ENCODE data around the gene MAOA.
A peak's percentile ranks its signal among the peaks of the same experiment; 100 is the strongest.
"Not testable (repeated sequence)": the region's sequence is repeated elsewhere in the genome, so short reads cannot be mapped to it uniquely, and the experiment has no call there.

Gene MAOA

GRCh38 chrX:43656005-43656494, at the start of gene MAOA:
Gene MAOA (plus strand): TSS chrX:43656299. CDS start chrX:43656342, 43 bp downstream.
- POLR2A ChIA-PET (ENCODE audit: low non-redundant PET) = no interaction called here

GRCh38 chrX:43612400-43612799, 43.7 kb upstream of the MAOA start:
- TF ChIP-seq CTCF (conservative IDR thresholded peaks at IDR 0.05; ENCODE audit: low read depth) = no peak
- CTCF ChIA-PET = no interaction called here
- POLR2A ChIA-PET (ENCODE audit: low non-redundant PET) = no interaction called here
- no peak overlapping the region for H3K27ac ChIP-seq
- DNase-seq (ENCODE audit: low spot score) = no peak

More at GRCh38 chrX:43656005-43656494, at the start of gene MAOA:
- H3K27ac ChIP-seq = peak within 1 kb of the TSS; percentile 78
- CTCF ChIA-PET = interaction anchor here (0.7 kb wide), 1 partner anchor 96 kb away, joined by 3 read pairs; no protein-coding TSS in a partner anchor
- peak; percentile 38 for DNase-seq (ENCODE audit: low spot score)
- TF ChIP-seq CTCF (conservative IDR thresholded peaks at IDR 0.05; ENCODE audit: low read depth) = no peak

- DNase-seq (ENCODE audit: low spot score) = no peak
- CTCF ChIA-PET = interaction anchor here (0.6 kb wide), 1 partner anchor 130 kb away, joined by 3 read pairs; no protein-coding TSS in a partner anchor
- POLR2A ChIA-PET (ENCODE audit: low non-redundant PET) = no interaction called here
- H3K27ac ChIP-seq = no peak overlapping the region
- TF ChIP-seq CTCF (conservative IDR thresholded peaks at IDR 0.05; ENCODE audit: low read depth) = no peak
These were observed 40.4 kb upstream of the MAOA start for GRCh38 chrX:43615660-43616059.

- ChIA-PET POLR2A (ENCODE audit: low non-redundant PET) (no interaction called here), CTCF (no interaction called here)
- TF ChIP-seq CTCF (conservative IDR thresholded peaks at IDR 0.05; ENCODE audit: low read depth) = no peak
- no peak for DNase-seq (ENCODE audit: low spot score)
- no peak overlapping the region for H3K27ac ChIP-seq
These were observed 37.5 kb upstream of the MAOA start for GRCh38 chrX:43618366-43619205.

GRCh38 chrX:43619861-43620260, 36.2 kb upstream of the MAOA start:
- DNase-seq (ENCODE audit: low spot score); POLR2A ChIA-PET (ENCODE audit: low non-redundant PET); H3K27ac ChIP-seq; CTCF ChIA-PET: not testable (repeated sequence)

- TF ChIP-seq CTCF (conservative IDR thresholded peaks at IDR 0.05; ENCODE audit: low read depth) = no peak
- no peak overlapping the region for H3K27ac ChIP-seq
- POLR2A ChIA-PET (ENCODE audit: low non-redundant PET) = no interaction called here
- CTCF ChIA-PET = no interaction called here
- DNase-seq (ENCODE audit: low spot score) = no peak
These were observed 29.0 kb upstream of the MAOA start for GRCh38 chrX:43627147-43627546.

- ChIA-PET CTCF (no interaction called here), POLR2A (ENCODE audit: low non-redundant PET) (no interaction called here)
- H3K27ac ChIP-seq = no peak overlapping the region
- DNase-seq (ENCODE audit: low spot score) = no peak
- no peak for TF ChIP-seq CTCF (conservative IDR thresholded peaks at IDR 0.05; ENCODE audit: low read depth)
These were observed 28.4 kb upstream of the MAOA start for GRCh38 chrX:43627669-43628068.

All from RWPE1 (cell line).